ENCODE data around the gene MYH9. TPM values are rescaled to one million over a fixed set of nuclear protein-coding genes. Genes with fewer than 3 reads are reported as not detected.
A peak's percentile ranks its signal among the peaks of the same experiment; 100 is the strongest.

MYH9 gene
- total RNA-seq, 1 donor from 2014 or later = 1,853 TPM

DNA sequence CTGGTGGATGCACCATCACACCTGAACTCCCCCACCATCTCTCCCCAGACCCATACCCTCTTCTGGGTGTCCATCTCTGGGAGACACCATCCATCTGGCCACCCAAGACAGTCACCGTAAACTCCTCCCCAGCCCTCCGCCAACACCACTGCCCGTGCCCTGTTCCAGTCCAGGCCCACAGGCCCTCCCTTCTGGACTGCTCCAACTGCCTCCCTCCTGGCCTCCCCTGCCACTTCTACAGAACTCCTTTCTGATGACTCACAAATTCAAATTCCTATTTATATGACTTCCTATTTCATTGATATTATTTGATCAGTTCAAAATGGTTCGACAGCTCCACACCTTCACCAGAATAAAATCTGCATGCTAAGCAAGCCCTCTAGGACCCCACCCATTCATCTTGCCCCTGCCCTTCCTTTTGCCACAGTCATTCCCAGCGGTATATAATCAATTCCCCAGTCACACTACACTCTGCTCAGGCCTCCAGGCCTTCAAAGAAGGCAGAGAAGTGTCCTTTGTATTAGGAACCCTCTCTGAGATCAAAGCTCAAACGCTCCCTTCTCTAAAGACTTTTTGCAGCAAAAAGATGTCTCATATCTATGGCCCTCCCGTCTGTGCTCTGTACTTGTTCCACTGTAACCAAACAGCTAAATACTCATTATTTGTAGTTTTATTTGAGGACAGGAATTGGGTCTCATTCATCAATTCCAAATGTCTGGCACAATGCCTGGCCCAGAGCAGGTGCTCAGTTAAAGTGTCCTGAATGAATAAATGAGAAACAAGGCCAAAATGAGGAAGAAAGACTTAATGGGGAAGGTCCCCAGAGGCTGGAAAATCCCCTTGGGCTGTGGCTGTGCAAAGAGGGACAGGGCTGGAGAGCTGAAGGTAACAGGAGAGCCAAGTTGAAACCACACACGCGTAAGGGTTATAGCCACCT, 29.0 kb downstream of the MYH9 start:
- TF ChIP-seq, protein P1, sequence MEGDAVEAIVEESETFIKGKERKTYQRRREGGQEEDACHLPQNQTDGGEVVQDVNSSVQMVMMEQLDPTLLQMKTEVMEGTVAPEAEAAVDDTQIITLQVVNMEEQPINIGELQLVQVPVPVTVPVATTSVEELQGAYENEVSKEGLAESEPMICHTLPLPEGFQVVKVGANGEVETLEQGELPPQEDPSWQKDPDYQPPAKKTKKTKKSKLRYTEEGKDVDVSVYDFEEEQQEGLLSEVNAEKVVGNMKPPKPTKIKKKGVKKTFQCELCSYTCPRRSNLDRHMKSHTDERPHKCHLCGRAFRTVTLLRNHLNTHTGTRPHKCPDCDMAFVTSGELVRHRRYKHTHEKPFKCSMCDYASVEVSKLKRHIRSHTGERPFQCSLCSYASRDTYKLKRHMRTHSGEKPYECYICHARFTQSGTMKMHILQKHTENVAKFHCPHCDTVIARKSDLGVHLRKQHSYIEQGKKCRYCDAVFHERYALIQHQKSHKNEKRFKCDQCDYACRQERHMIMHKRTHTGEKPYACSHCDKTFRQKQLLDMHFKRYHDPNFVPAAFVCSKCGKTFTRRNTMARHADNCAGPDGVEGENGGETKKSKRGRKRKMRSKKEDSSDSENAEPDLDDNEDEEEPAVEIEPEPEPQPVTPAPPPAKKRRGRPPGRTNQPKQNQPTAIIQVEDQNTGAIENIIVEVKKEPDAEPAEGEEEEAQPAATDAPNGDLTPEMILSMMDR (IDR thresholded peaks at IDR 0.05) = no peak
- no peaks in the 10 kb centered on the region for H3K9me3 Mint-ChIP-seq (ENCODE audit: low read depth)
- H3K4me1 Mint-ChIP-seq (ENCODE audit: low read depth) = peaks cover 99% of the 10 kb centered on the region
- no peak for DNase-seq (ENCODE audit: low spot score)
- peak overlapping the region; percentile 95 for H3K27ac Mint-ChIP-seq (ENCODE audit: unreplicated experiment)
- peak overlapping the region; percentile 31 for H3K4me3 Mint-ChIP-seq (ENCODE audit: unreplicated experiment)
- peaks cover 20% of the 10 kb centered on the region for H3K36me3 Mint-ChIP-seq (ENCODE audit: low read depth)
- H3K27me3 Mint-ChIP-seq (ENCODE audit: low read depth) = no peaks in the 10 kb centered on the region

- Mint-ChIP-seq H3K27me3 (ENCODE audit: low read depth) (no peaks in the 10 kb centered on the region), H3K27ac (ENCODE audit: unreplicated experiment) (peak overlapping the region; percentile 94)
These were observed 30.8 kb downstream of the MYH9 start for GRCh38 chr22:36356708-36357624.

GRCh38 chr22:36355894-36356293, 31.9 kb downstream of the MYH9 start:
- Mint-ChIP-seq H3K4me1 (ENCODE audit: low read depth) (peaks cover 99% of the 10 kb centered on the region), H3K27me3 (ENCODE audit: low read depth) (no peaks in the 10 kb centered on the region), H3K9me3 (ENCODE audit: low read depth) (no peaks in the 10 kb centered on the region), H3K4me3 (ENCODE audit: unreplicated experiment) (peak overlapping the region; percentile 9), H3K27ac (ENCODE audit: unreplicated experiment) (peak overlapping the region; percentile 94), H3K36me3 (ENCODE audit: low read depth) (peaks cover 18% of the 10 kb centered on the region)
- DNase-seq (ENCODE audit: low spot score) = no peak
- TF ChIP-seq, protein P1 (IDR thresholded peaks at IDR 0.05) = no peak

More at GRCh38 chr22:36356708-36357624, 30.8 kb downstream of the MYH9 start:
- Mint-ChIP-seq H3K4me3 (ENCODE audit: unreplicated experiment) (peak overlapping the region; percentile 42), H3K36me3 (ENCODE audit: low read depth) (peaks cover 18% of the 10 kb centered on the region), H3K9me3 (ENCODE audit: low read depth) (no peaks in the 10 kb centered on the region), H3K4me1 (ENCODE audit: low read depth) (peaks cover 99% of the 10 kb centered on the region)
- DNase-seq (ENCODE audit: low spot score) = no peak
- TF ChIP-seq, protein P1 (IDR thresholded peaks at IDR 0.05) = no peak

GRCh38 chr22:36355362-36355761, 32.4 kb downstream of the MYH9 start:
- H3K27ac Mint-ChIP-seq (ENCODE audit: unreplicated experiment) = peak overlapping the region; percentile 94
- peak overlapping the region; percentile 59 for H3K4me3 Mint-ChIP-seq (ENCODE audit: unreplicated experiment)
- no peaks in the 10 kb centered on the region for H3K27me3 Mint-ChIP-seq (ENCODE audit: low read depth)
- no peaks in the 10 kb centered on the region for H3K9me3 Mint-ChIP-seq (ENCODE audit: low read depth)
- TF ChIP-seq, protein P1 (IDR thresholded peaks at IDR 0.05) = no peak
- peaks cover 18% of the 10 kb centered on the region for H3K36me3 Mint-ChIP-seq (ENCODE audit: low read depth)
- DNase-seq (ENCODE audit: low spot score) = no peak
- peaks cover 99% of the 10 kb centered on the region for H3K4me1 Mint-ChIP-seq (ENCODE audit: low read depth)
